Measurements from ENCODE around the gene KCNQ1OT1. TPM values are rescaled to one million over a fixed set of nuclear protein-coding genes. Genes with fewer than 3 reads are reported as not detected.

KCNQ1OT1 gene
- total RNA-seq, 1 experiment from 2014 or later, result 1.3 TPM

GRCh38 chr11:2737866-2738265 lies 38.1 kb upstream of the KCNQ1OT1 start:
- DNase-seq, result peak; percentile 17
- no peak overlapping the region for H3K27ac Mint-ChIP-seq (ENCODE audit: unreplicated experiment)
- peaks cover 17% of the 10 kb centered on the region for H3K4me1 Mint-ChIP-seq (ENCODE audit: low read depth, unreplicated experiment)

GRCh38 chr11:2737226-2737590 lies 37.4 kb upstream of the KCNQ1OT1 start:
- Mint-ChIP-seq H3K4me1 (ENCODE audit: low read depth, unreplicated experiment) (peaks cover 17% of the 10 kb centered on the region), H3K4me3 (ENCODE audit: low read depth, unreplicated experiment) (no peak overlapping the region), H3K36me3 (ENCODE audit: insufficient read depth, unreplicated experiment) (no peaks in the 10 kb centered on the region), H3K27ac (ENCODE audit: unreplicated experiment) (no peak overlapping the region), H3K27me3 (ENCODE audit: unreplicated experiment) (no peaks in the 10 kb centered on the region), H3K9me3 (ENCODE audit: low read depth, unreplicated experiment) (no peaks in the 10 kb centered on the region)
- DNase-seq, result no peak
- CTCF ChIA-PET, result interaction anchor here (0.6 to 1.0 kb wide), 2 partner anchors 148 to 601 kb away, joined by 3 read pairs; partner anchors contain the start of gene CDKN1C
- BruUV-seq (replicated peaks), result no TSS peak
- intact Hi-C loops (cut with micrococcal nuclease; ENCODE audit: unreplicated experiment), result no loop called here
- TF ChIP-seq CTCF (IDR thresholded peaks at IDR 0.05; ENCODE audit: unreplicated experiment), result no peak

More at GRCh38 chr11:2737866-2738265, 38.1 kb upstream of the KCNQ1OT1 start:
- no peaks in the 10 kb centered on the region for H3K36me3 Mint-ChIP-seq (ENCODE audit: insufficient read depth, unreplicated experiment)
- no peak overlapping the region for H3K4me3 Mint-ChIP-seq (ENCODE audit: low read depth, unreplicated experiment)
- H3K27me3 Mint-ChIP-seq (ENCODE audit: unreplicated experiment), result no peaks in the 10 kb centered on the region
- intact Hi-C loops (cut with micrococcal nuclease; ENCODE audit: unreplicated experiment), result no loop called here
- no peaks in the 10 kb centered on the region for H3K9me3 Mint-ChIP-seq (ENCODE audit: low read depth, unreplicated experiment)
- no peak for TF ChIP-seq CTCF (IDR thresholded peaks at IDR 0.05; ENCODE audit: unreplicated experiment)
- BruUV-seq (replicated peaks), result no TSS peak
- CTCF ChIA-PET, result interaction anchor here (0.6 to 1.0 kb wide), 2 partner anchors 147 to 602 kb away, joined by 3 read pairs; partner anchors contain the start of gene CDKN1C

GRCh38 chr11:2736577-2737225 lies 36.9 kb upstream of the KCNQ1OT1 start:
- no peak for TF ChIP-seq CTCF (IDR thresholded peaks at IDR 0.05; ENCODE audit: unreplicated experiment)
- H3K9me3 Mint-ChIP-seq (ENCODE audit: low read depth, unreplicated experiment), result no peaks in the 10 kb centered on the region
- no peak overlapping the region for H3K4me3 Mint-ChIP-seq (ENCODE audit: low read depth, unreplicated experiment)
- DNase-seq, result no peak
- H3K27ac Mint-ChIP-seq (ENCODE audit: unreplicated experiment), result no peak overlapping the region
- CTCF ChIA-PET, result interaction anchor here (1.0 kb wide), 1 partner anchor 148 kb away, joined by 3 read pairs; the partner anchor contains the start of gene CDKN1C
- peaks cover 12% of the 10 kb centered on the region for H3K4me1 Mint-ChIP-seq (ENCODE audit: low read depth, unreplicated experiment)
- no peaks in the 10 kb centered on the region for H3K36me3 Mint-ChIP-seq (ENCODE audit: insufficient read depth, unreplicated experiment)
- H3K27me3 Mint-ChIP-seq (ENCODE audit: unreplicated experiment), result no peaks in the 10 kb centered on the region
- intact Hi-C loops (cut with micrococcal nuclease; ENCODE audit: unreplicated experiment), result no loop called here
- no TSS peak for BruUV-seq (replicated peaks)

- Mint-ChIP-seq H3K9me3 (ENCODE audit: low read depth, unreplicated experiment) (no peaks in the 10 kb centered on the region), H3K4me3 (ENCODE audit: low read depth, unreplicated experiment) (no peak overlapping the region), H3K27me3 (ENCODE audit: unreplicated experiment) (peaks cover 2% of the 10 kb centered on the region), H3K36me3 (ENCODE audit: insufficient read depth, unreplicated experiment) (no peaks in the 10 kb centered on the region), H3K27ac (ENCODE audit: unreplicated experiment) (no peak overlapping the region), H3K4me1 (ENCODE audit: low read depth, unreplicated experiment) (no peaks in the 10 kb centered on the region)
- no TSS peak for BruUV-seq (replicated peaks)
- TF ChIP-seq CTCF (IDR thresholded peaks at IDR 0.05; ENCODE audit: unreplicated experiment), result no peak
- intact Hi-C loops (cut with micrococcal nuclease; ENCODE audit: unreplicated experiment), result no loop called here
- CTCF ChIA-PET, result no interaction called here
- DNase-seq, result no peak
Measured at GRCh38 chr11:2735053-2735589, 35.3 kb upstream of the KCNQ1OT1 start.

Measured in Calu3 (cell line).